ENCODE measurements around the gene CFAP119. TPM values are rescaled to one million over a fixed set of nuclear protein-coding genes. Genes with fewer than 3 reads are reported as not detected.
A peak's percentile ranks its signal among the peaks of the same experiment; 100 is the strongest.
"Not testable (repeated sequence)": the region's sequence is repeated elsewhere in the genome, so short reads cannot be mapped to it uniquely, and the experiment has no call there.

The CFAP119 gene
- 1 to 10 TPM; 2.8 to 4.7 (median 4.3) TPM for total RNA-seq

- Mint-ChIP-seq H3K4me1 (ENCODE audit: low read depth) (peaks cover 26% of the 10 kb centered on the region), H3K9me3 (no peaks in the 10 kb centered on the region)
Measured at GRCh38 chr16:30761928-30762902, at the start of gene CFAP119, which contains the start of gene RNF40. CFAP119 (minus strand) TSS chr16:30762062; CDS start chr16:30761748, 314 bp downstream. RNF40 (plus strand) TSS chr16:30762322; CDS start chr16:30762546, 224 bp downstream.

GRCh38 chr16:30809675-30810074 lies 47.8 kb upstream of the CFAP119 start:
- peaks cover 19% of the 10 kb centered on the region for H3K4me1 Mint-ChIP-seq (ENCODE audit: low read depth)
- not testable (repeated sequence) for H3K9me3 Mint-ChIP-seq; DNase-seq; H3K27me3 Mint-ChIP-seq (ENCODE audit: low read depth); H3K4me3 Mint-ChIP-seq; H3K36me3 Mint-ChIP-seq (ENCODE audit: insufficient read depth); ATAC-seq

More at GRCh38 chr16:30761928-30762902, at the start of gene CFAP119, which contains the start of gene RNF40:
- Mint-ChIP-seq H3K4me3 (peak within 1 kb of the TSS; percentile 94), H3K36me3 (ENCODE audit: insufficient read depth) (peaks cover 24% of the 10 kb centered on the region), H3K27me3 (ENCODE audit: low read depth) (no peaks in the 10 kb centered on the region)
- ATAC-seq = peak; percentile 91 to 93
- peak; percentile 81 for DNase-seq

GRCh38 chr16:30808890-30809426 lies 47.1 kb upstream of the CFAP119 start:
- not testable (repeated sequence) for ATAC-seq; H3K27me3 Mint-ChIP-seq (ENCODE audit: low read depth); H3K9me3 Mint-ChIP-seq; DNase-seq; H3K4me3 Mint-ChIP-seq; H3K36me3 Mint-ChIP-seq (ENCODE audit: insufficient read depth)
- peaks cover 16% of the 10 kb centered on the region for H3K4me1 Mint-ChIP-seq (ENCODE audit: low read depth)

GRCh38 chr16:30808146-30808545 lies 46.3 kb upstream of the CFAP119 start:
- H3K4me3 Mint-ChIP-seq = no peak overlapping the region
- DNase-seq (no peak), ATAC-seq (no peak)

GRCh38 chr16:30805370-30806169 lies 43.7 kb upstream of the CFAP119 start:
- DNase-seq = peak; percentile 50
- Mint-ChIP-seq H3K9me3 (no peaks in the 10 kb centered on the region), H3K36me3 (ENCODE audit: insufficient read depth) (no peaks in the 10 kb centered on the region), H3K4me1 (ENCODE audit: low read depth) (peaks cover 13% of the 10 kb centered on the region), H3K27me3 (ENCODE audit: low read depth) (peaks cover 4% of the 10 kb centered on the region), H3K4me3 (peak overlapping the region; percentile 80)
- ATAC-seq = peak; percentile 91 to 92

More at GRCh38 chr16:30808146-30808545, 46.3 kb upstream of the CFAP119 start:
- Mint-ChIP-seq H3K9me3 (no peaks in the 10 kb centered on the region), H3K27me3 (ENCODE audit: low read depth) (peaks cover 4% of the 10 kb centered on the region), H3K36me3 (ENCODE audit: insufficient read depth) (no peaks in the 10 kb centered on the region), H3K4me1 (ENCODE audit: low read depth) (peaks cover 13% of the 10 kb centered on the region)

- Mint-ChIP-seq H3K36me3 (ENCODE audit: insufficient read depth) (no peaks in the 10 kb centered on the region), H3K4me3 (peak overlapping the region; percentile 80), H3K4me1 (ENCODE audit: low read depth) (peaks cover 13% of the 10 kb centered on the region), H3K27me3 (ENCODE audit: low read depth) (peaks cover 4% of the 10 kb centered on the region), H3K9me3 (no peaks in the 10 kb centered on the region)
- ATAC-seq (peak; percentile 36 to 56), DNase-seq (no peak)
Measured at GRCh38 chr16:30805056-30805369, 43.2 kb upstream of the CFAP119 start.

GRCh38 chr16:30802936-30803335 lies 41.1 kb upstream of the CFAP119 start:
- DNase-seq (no peak), ATAC-seq (no peak)
- Mint-ChIP-seq H3K4me3 (no peak overlapping the region), H3K9me3 (no peaks in the 10 kb centered on the region), H3K4me1 (ENCODE audit: low read depth) (peaks cover 13% of the 10 kb centered on the region), H3K36me3 (ENCODE audit: insufficient read depth) (no peaks in the 10 kb centered on the region), H3K27me3 (ENCODE audit: low read depth) (peaks cover 4% of the 10 kb centered on the region)

- H3K4me3 Mint-ChIP-seq = no peak overlapping the region
- H3K27me3 Mint-ChIP-seq (ENCODE audit: low read depth) = no peaks in the 10 kb centered on the region
- H3K36me3 Mint-ChIP-seq (ENCODE audit: insufficient read depth) = no peaks in the 10 kb centered on the region
- ATAC-seq (no peak), DNase-seq (no peak)
- no peaks in the 10 kb centered on the region for H3K4me1 Mint-ChIP-seq (ENCODE audit: low read depth)
- no peaks in the 10 kb centered on the region for H3K9me3 Mint-ChIP-seq
Measured at GRCh38 chr16:30797670-30798309, 35.9 kb upstream of the CFAP119 start.

- Mint-ChIP-seq H3K27me3 (ENCODE audit: low read depth) (no peaks in the 10 kb centered on the region), H3K4me3 (no peak overlapping the region), H3K9me3 (no peaks in the 10 kb centered on the region), H3K4me1 (ENCODE audit: low read depth) (no peaks in the 10 kb centered on the region), H3K36me3 (ENCODE audit: insufficient read depth) (no peaks in the 10 kb centered on the region)
- no peak for DNase-seq
- ATAC-seq = no peak
Measured at GRCh38 chr16:30794634-30795033, 32.8 kb upstream of the CFAP119 start.

GRCh38 chr16:30793508-30794069 lies 31.7 kb upstream of the CFAP119 start:
- ATAC-seq = no peak
- H3K36me3 Mint-ChIP-seq (ENCODE audit: insufficient read depth) = no peaks in the 10 kb centered on the region

GRCh38 chr16:30787613-30788378 lies 25.9 kb upstream of the CFAP119 start:
- H3K4me1 Mint-ChIP-seq (ENCODE audit: low read depth) = peaks cover 14% of the 10 kb centered on the region
- H3K36me3 Mint-ChIP-seq (ENCODE audit: insufficient read depth) = no peaks in the 10 kb centered on the region
- peaks cover 22% of the 10 kb centered on the region for H3K27me3 Mint-ChIP-seq (ENCODE audit: low read depth)
- H3K4me3 Mint-ChIP-seq = peak overlapping the region; percentile 85
- ATAC-seq (no peak), DNase-seq (no peak)
- no peaks in the 10 kb centered on the region for H3K9me3 Mint-ChIP-seq

More at GRCh38 chr16:30793508-30794069, 31.7 kb upstream of the CFAP119 start:
- Mint-ChIP-seq H3K27me3 (ENCODE audit: low read depth) (peaks cover 3% of the 10 kb centered on the region), H3K9me3 (no peaks in the 10 kb centered on the region), H3K4me3 (no peak overlapping the region), H3K4me1 (ENCODE audit: low read depth) (no peaks in the 10 kb centered on the region)
- no peak for DNase-seq

- H3K36me3 Mint-ChIP-seq (ENCODE audit: insufficient read depth) = no peaks in the 10 kb centered on the region
Measured at GRCh38 chr16:30786936-30787612, 25.2 kb upstream of the CFAP119 start, which contains the start of gene ZNF629. ZNF629 (minus strand) TSS chr16:30787205; CDS start chr16:30784482, 2,723 bp downstream.

More at GRCh38 chr16:30786936-30787612, 25.2 kb upstream of the CFAP119 start, which contains the start of gene ZNF629:
- peak; percentile 29 for DNase-seq
- peak; percentile 78 for ATAC-seq
- no peaks in the 10 kb centered on the region for H3K9me3 Mint-ChIP-seq
- H3K4me3 Mint-ChIP-seq = peak within 1 kb of the TSS; percentile 85
- H3K27me3 Mint-ChIP-seq (ENCODE audit: low read depth) = peaks cover 22% of the 10 kb centered on the region
- peaks cover 14% of the 10 kb centered on the region for H3K4me1 Mint-ChIP-seq (ENCODE audit: low read depth)
